Osteocyte (in vitro differentiated cells): Measurements from ENCODE around the gene NPB. TPM values are rescaled to one million over a fixed set of nuclear protein-coding genes. Genes with fewer than 3 reads are reported as not detected.

Experiments
- DNase-seq: peaks from one replicate; pipeline ENCODE4 v3.0.0; 2021; ENCODE audit warnings: mixed read lengths; ENCODE audit not compliant: unreplicated experiment; ENCODE audit errors: extremely low spot score
- H3K27ac Mint-ChIP-seq: one replicate; pipeline ENCODE4 v1.8.0; 2021; ENCODE audit warnings: mild to moderate bottlenecking, mixed read lengths; ENCODE audit not compliant: unreplicated experiment
- H3K27me3 Mint-ChIP-seq: one replicate; pipeline ENCODE4 v1.8.0; 2021; ENCODE audit warnings: mixed read lengths; ENCODE audit not compliant: unreplicated experiment
- H3K36me3 Mint-ChIP-seq: one replicate; pipeline ENCODE4 v1.8.0; 2021; ENCODE audit warnings: mixed read lengths; ENCODE audit not compliant: unreplicated experiment
- H3K4me1 Mint-ChIP-seq: one replicate; pipeline ENCODE4 v1.8.0; 2021; ENCODE audit warnings: mixed read lengths; ENCODE audit not compliant: unreplicated experiment
- H3K4me3 Mint-ChIP-seq: one replicate; pipeline ENCODE4 v1.8.0; 2021; ENCODE audit warnings: mild to moderate bottlenecking, moderate library complexity, mixed read lengths; ENCODE audit not compliant: unreplicated experiment
- H3K9me3 Mint-ChIP-seq: one replicate; pipeline ENCODE4 v1.8.0; 2021; ENCODE audit warnings: mixed read lengths; ENCODE audit not compliant: unreplicated experiment
- total RNA-seq: library from RNA; stranded (reverse); gene quantifications from 2 replicates; pipeline ENCODE4 v1.2.1, GENCODE V29; 2021
- TF ChIP-seq, protein P1 (sequence below): fragments of 200-600 bp; sonication (generic); IDR thresholded peaks from 2 replicates; pipeline ENCODE4 v1.5.0; 2021; ENCODE audit warnings: antibody characterized with exemption, mild to moderate bottlenecking, moderate library complexity

NPB gene
- total RNA-seq, 1 donor from 2014 or later = 0.56 TPM

GRCh38 chr17:81907219-81908145 is 5.4 kb downstream of the NPB start:
- Mint-ChIP-seq H3K36me3 (peaks cover 8% of the 10 kb centered on the region), H3K27me3 (no peaks in the 10 kb centered on the region), H3K4me3 (no peak overlapping the region), H3K4me1 (peaks cover 9% of the 10 kb centered on the region), H3K27ac (no peak overlapping the region), H3K9me3 (no peaks in the 10 kb centered on the region)
- DNase-seq = no peak
- TF ChIP-seq, protein P1, sequence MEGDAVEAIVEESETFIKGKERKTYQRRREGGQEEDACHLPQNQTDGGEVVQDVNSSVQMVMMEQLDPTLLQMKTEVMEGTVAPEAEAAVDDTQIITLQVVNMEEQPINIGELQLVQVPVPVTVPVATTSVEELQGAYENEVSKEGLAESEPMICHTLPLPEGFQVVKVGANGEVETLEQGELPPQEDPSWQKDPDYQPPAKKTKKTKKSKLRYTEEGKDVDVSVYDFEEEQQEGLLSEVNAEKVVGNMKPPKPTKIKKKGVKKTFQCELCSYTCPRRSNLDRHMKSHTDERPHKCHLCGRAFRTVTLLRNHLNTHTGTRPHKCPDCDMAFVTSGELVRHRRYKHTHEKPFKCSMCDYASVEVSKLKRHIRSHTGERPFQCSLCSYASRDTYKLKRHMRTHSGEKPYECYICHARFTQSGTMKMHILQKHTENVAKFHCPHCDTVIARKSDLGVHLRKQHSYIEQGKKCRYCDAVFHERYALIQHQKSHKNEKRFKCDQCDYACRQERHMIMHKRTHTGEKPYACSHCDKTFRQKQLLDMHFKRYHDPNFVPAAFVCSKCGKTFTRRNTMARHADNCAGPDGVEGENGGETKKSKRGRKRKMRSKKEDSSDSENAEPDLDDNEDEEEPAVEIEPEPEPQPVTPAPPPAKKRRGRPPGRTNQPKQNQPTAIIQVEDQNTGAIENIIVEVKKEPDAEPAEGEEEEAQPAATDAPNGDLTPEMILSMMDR = no peak

- Mint-ChIP-seq H3K36me3 (peaks cover 17% of the 10 kb centered on the region), H3K27ac (no peak overlapping the region), H3K4me1 (peaks cover 9% of the 10 kb centered on the region), H3K4me3 (no peak overlapping the region), H3K27me3 (no peaks in the 10 kb centered on the region), H3K9me3 (no peaks in the 10 kb centered on the region)
- no peak for DNase-seq
- TF ChIP-seq, protein P1 = no peak
These were observed 6.8 kb downstream of the NPB start for GRCh38 chr17:81908793-81909192.

DNA sequence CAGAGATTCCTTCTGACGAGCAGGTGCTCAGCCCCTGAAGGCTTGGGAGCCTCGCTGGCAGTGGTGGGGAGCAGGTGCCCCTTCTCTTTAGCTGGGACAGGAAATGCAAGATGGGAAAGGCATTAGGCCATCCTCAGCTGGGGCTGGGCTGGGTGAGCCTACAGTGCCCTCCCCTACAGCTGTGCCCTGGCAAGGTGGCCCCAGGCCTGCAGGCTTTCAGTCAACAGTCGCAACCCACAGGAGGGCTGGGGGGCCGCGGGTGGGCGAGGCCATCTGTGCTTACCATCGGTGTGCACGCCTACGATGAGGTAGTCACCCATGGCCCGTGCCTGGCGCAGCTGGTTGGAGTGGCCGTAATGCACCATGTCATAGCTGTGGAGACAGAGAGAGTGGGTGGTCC is 7.2 kb downstream of the NPB start:
- H3K27ac Mint-ChIP-seq = no peak overlapping the region
- peaks cover 14% of the 10 kb centered on the region for H3K36me3 Mint-ChIP-seq
- TF ChIP-seq, protein P1 = no peak
- H3K27me3 Mint-ChIP-seq = no peaks in the 10 kb centered on the region
- H3K4me1 Mint-ChIP-seq = peaks cover 9% of the 10 kb centered on the region
- no peaks in the 10 kb centered on the region for H3K9me3 Mint-ChIP-seq
- no peak overlapping the region for H3K4me3 Mint-ChIP-seq
- no peak for DNase-seq

DNA sequence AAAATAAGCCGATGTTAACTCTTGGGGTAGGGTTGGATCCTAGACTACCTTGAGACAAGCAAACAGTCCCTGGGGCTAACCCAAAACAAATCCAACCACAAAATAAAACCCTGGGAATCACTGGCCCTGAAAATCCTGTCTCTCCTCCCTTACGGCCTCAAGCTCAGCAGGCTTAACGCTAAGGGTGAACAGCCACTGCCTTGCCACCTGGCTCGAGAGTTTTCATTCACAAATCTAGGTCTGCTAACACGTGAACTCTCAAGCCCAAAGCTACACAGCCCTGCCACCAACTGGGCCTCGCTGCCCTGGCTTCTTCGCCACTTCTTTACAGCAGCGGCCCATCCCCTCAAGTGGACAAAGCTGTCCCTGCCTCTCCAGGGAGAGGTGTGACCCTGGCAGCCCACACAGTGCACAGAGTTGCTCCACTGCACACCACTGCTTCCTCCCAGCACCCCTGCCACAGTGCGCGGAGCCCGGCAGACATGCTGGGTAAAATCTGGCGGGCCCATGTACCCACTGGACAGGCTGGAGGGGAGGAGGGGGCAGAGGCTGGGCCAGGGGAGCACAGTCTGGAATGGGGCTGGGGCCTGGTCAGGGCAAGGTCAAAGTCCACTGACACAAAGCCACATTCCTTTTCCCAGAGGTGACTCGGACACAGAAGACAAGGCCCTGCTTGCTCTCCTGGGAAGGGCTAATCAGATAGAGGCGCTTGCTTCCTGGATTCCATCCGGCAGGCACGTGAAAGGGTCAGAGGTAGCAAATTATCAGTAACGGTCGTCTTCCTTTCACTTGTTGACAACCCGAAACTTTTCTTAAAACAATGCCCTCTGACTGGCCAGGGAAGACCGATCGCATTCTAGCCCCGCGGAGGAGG is 8.2 kb downstream of the NPB start:
- no peak for DNase-seq

More for the DNA sequence above, 8.2 kb downstream of the NPB start:
- Mint-ChIP-seq H3K27ac (peak overlapping the region; percentile 27), H3K27me3 (no peaks in the 10 kb centered on the region), H3K4me3 (peak overlapping the region; percentile 78), H3K4me1 (peaks cover 9% of the 10 kb centered on the region), H3K9me3 (no peaks in the 10 kb centered on the region), H3K36me3 (peaks cover 16% of the 10 kb centered on the region)
- TF ChIP-seq, protein P1 = no peak
